HG03571 (cell line): ENCODE measurements around the gene RIN3.

ENCODE experiments used
- ATAC-seq: cut with Tn5 transposase; IDR thresholded peaks from one replicate; pipeline ENCODE4 v1.9.1; 2021; ENCODE audit not compliant: unreplicated experiment

The RIN3 gene

GRCh38 chr14:92506231-92506630, 7.3 kb upstream of the RIN3 start:
- no peak for ATAC-seq

GRCh38 chr14:92507174-92507768, 6.3 kb upstream of the RIN3 start:
- peak; percentile 54 for ATAC-seq

GRCh38 chr14:92510972-92511371, 2.6 kb upstream of the RIN3 start:
- ATAC-seq: no peak

GRCh38 chr14:92511453-92512238, 1.9 kb upstream of the RIN3 start:
- ATAC-seq: no peak

- ATAC-seq: no peak
These were observed 776 bp upstream of the RIN3 start for GRCh38 chr14:92512807-92513203.

GRCh38 chr14:92513966-92514843, 624 bp downstream of the RIN3 start:
- no peak for ATAC-seq

GRCh38 chr14:92514844-92515514, 1.4 kb downstream of the RIN3 start:
- no peak for ATAC-seq

- no peak for ATAC-seq
These were observed 2.2 kb downstream of the RIN3 start for GRCh38 chr14:92515546-92516343.

GRCh38 chr14:92516344-92516965, 2.9 kb downstream of the RIN3 start:
- ATAC-seq: no peak

GRCh38 chr14:92516966-92517506, 3.5 kb downstream of the RIN3 start:
- no peak for ATAC-seq

- no peak for ATAC-seq
These were observed 4.2 kb downstream of the RIN3 start for GRCh38 chr14:92517761-92518160.

GRCh38 chr14:92519246-92520101, 5.9 kb downstream of the RIN3 start:
- ATAC-seq: peak; percentile 18

- peak; percentile 57 for ATAC-seq
These were observed 6.8 kb downstream of the RIN3 start for GRCh38 chr14:92520102-92521057.

GRCh38 chr14:92521058-92521415, 7.5 kb downstream of the RIN3 start:
- ATAC-seq: no peak

GRCh38 chr14:92523752-92524151, 10.2 kb downstream of the RIN3 start:
- no peak for ATAC-seq

- no peak for ATAC-seq
These were observed 11.1 kb downstream of the RIN3 start for GRCh38 chr14:92524602-92525185.
